HG03095 (cell line): ENCODE data around the gene MEGF8.

Experiments used
- ATAC-seq: cut with Tn5 transposase; IDR thresholded peaks from one replicate; pipeline ENCODE4 v1.9.1; 2021; ENCODE audit warnings: moderate library complexity; ENCODE audit not compliant: unreplicated experiment

The MEGF8 gene

DNA sequence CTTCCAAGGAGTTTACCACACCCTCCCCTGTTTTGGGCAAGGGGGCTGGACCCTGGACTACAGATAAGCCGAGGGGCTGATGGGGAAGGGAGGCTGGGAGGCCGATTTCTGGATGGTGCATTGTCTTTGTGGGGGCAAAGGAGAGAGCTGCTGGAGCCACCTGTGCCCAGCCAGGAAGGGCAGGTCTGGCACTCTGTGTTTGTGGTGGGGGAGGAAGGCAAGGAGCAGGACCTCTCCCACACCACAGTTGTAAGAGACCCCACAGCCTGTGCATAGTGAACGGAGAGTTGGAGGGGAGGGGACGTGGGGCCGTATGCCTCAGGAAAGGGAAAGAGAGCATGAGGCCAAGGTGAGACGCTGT is 39.5 kb upstream of the MEGF8 start:
- ATAC-seq: no peak

DNA sequence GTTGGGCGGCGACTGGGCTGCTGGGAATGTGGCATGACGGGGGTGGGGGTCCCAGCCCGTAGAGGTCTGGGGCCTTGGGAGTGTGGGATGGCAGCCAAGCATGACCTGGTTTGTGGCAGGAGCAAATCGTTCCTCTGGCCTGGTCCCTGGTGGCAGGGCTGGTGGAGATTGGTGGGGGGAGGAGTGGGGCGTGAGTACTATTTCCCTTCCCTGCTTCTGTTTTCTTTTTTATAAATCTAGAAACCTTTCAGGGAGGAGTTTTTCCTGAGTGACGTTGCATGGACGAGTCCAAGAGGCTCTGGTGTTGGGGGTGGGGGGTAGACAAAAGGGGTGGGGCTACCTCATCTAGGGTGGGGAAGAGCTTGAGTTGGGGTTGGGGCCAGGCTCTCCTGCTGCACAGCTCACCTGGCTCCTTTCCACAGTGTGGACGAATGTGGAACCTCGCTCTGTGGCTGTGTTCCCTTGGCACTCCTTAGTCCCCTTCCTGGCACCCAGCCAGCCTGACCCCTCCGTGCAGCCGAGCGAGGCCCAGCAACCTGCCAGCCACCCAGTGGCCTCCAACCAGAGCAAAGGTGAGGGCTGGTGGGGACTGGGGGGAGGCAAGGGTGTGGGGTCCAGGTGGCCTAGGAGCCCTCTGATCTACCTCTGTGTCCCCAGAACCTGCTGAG is 39.0 kb upstream of the MEGF8 start:
- no peak for ATAC-seq

DNA sequence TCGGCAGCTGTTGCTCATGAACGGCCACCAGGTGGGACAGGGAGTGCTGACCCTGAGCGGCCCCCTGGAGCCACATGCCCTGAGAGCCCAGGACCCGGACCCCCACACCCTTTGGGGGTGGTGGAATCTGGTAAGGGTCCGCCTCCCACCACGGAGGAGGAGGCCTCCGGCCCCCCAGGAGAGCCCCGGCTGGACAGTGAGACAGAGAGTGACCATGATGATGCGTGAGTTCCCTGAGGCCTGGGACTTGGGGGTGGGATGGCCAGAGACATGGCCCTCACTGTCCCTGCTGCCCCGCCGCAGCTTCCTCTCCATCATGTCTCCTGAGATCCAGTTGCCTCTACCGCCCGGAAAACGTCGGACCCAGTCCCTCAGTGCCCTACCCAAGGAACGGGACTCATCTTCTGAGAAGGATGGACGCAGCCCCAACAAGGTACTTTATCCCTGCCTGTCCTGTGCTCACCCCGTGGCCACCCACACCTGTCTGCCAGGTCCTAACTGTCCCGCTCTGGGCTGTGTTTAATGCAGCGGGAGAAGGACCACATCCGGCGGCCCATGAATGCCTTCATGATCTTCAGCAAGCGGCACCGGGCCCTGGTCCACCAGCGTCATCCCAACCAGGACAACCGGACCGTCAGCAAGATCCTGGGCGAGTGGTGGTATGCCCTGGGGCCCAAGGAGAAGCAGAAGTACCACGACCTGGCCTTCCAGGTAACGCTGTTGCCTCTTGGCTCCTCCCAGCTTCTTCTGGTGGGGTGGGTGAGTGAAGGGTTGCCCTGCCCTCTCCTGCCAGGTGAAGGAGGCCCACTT is 38.2 kb upstream of the MEGF8 start:
- no peak for ATAC-seq

DNA sequence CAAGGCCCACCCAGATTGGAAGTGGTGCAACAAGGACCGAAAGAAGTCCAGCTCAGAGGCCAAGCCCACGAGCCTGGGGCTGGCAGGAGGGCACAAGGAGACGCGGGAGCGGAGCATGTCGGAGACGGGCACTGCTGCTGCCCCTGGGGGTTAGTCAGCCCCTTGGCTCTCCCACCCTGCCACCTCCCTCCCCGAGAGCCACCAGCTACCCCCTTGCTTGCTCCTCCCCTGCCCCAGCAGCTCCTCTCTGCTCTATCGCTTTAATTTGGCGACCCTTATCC is 37.7 kb upstream of the MEGF8 start:
- no peak for ATAC-seq

DNA sequence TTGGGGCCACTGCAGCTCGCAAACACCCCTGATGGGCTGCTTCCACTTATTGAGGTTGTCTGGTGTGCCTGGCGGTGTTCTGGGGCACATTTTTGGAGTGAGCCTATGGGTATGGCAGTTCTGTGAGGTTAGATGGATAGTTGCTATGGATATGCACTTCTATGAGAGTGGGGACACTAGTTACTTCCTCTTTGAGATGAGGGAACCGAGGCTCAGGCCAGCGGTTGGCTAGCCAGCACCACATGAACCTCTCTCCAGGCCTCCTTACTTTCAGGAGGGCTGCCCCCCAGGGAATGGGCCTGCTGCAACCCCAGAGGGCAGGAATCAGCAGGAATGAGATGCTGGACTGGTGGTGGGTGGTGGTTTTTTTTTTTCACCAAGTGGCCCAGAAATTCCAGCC is 37.0 kb upstream of the MEGF8 start:
- ATAC-seq: no peak

DNA sequence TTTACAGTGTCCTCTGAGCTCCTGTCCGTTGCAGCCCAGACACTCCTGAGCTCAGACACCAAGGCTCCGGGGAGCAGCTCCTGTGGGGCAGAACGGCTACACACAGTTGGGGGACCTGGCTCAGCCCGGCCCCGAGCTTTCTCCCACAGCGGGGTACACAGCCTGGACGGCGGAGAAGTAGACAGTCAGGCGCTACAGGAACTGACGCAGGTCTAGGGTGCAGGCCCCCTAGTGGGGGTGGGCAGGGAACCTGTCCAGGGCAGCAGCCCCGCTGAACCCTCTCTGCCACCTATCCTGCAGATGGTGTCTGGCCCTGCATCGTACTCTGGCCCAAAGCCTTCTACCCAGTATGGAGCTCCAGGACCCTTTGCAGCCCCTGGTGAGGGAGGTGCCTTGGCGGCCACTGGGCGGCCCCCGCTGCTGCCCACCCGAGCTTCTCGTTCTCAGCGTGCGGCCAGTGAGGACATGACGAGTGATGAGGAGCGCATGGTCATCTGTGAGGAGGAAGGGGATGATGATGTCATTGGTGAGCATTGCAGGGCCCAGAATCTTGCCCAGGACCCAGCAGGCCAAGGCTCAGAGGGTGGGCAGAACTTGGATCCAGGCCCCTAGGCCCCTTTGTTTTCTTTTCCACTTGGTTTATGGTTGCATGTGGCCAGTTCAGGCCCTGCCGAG is 36.4 kb upstream of the MEGF8 start:
- no peak for ATAC-seq

DNA sequence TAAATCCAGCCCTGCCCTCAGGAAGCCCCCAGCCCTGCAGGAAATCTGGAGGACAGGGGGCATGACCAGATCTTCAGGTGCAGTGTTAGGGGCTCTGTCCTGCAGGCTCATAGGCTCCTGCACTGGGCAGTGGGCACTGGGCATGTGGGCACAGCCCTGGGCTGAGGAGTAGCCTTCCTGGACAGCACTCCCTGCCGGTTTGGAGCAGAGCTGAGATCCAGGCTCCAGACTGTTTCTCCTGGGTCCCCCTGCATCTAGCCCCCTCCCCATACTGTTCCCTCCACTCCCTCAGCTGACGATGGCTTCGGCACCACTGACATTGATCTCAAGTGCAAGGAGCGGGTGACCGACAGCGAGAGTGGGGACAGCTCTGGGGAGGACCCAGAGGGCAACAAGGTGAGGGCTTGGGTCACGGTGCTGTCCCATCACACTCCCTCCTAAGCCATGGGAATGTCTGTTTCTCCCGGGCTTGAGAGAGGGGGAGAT is 35.8 kb upstream of the MEGF8 start:
- ATAC-seq: no peak

DNA sequence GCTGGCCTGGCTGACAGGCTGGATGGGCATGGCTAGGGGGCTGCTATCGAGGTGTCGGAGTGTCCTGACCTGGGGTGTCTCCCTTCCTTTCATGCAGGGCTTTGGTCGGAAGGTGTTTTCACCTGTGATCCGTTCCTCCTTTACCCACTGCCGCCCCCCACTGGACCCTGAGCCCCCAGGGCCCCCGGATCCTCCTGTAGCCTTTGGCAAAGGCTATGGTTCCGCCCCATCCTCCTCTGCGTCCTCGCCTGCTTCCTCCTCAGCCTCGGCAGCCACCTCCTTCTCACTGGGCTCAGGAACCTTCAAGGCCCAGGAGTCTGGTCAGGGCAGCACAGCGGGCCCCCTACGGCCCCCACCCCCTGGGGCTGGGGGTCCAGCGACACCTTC is 35.3 kb upstream of the MEGF8 start:
- ATAC-seq: no peak

DNA sequence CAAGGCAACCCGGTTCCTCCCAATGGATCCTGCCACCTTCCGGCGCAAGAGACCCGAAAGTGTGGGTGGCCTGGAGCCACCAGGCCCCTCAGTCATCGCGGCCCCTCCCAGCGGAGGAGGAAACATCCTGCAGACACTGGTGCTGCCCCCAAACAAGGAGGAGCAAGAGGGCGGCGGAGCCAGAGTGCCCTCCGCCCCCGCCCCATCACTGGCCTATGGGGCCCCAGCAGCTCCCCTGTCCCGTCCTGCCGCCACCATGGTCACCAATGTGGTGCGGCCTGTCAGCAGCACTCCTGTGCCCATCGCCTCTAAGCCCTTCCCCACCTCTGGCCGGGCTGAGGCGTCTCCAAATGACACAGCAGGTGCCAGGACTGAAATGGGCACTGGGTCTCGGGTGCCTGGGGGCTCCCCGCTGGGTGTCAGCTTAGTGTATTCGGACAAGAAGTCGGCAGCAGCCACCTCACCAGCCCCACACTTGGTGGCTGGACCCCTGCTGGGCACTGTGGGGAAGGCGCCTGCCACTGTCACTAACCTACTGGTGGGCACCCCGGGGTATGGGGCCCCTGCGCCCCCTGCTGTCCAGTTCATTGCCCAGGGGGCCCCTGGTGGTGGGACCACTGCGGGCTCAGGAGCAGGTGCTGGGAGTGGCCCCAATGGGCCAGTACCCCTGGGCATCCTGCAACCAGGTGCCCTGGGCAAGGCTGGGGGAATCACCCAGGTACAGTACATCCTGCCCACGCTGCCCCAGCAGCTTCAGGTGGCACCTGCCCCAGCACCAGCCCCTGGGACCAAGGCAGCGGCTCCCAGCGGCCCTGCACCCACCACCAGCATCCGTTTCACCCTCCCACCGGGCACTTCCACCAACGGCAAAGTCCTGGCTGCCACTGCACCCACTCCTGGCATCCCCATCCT is 34.7 kb upstream of the MEGF8 start:
- no peak for ATAC-seq

DNA sequence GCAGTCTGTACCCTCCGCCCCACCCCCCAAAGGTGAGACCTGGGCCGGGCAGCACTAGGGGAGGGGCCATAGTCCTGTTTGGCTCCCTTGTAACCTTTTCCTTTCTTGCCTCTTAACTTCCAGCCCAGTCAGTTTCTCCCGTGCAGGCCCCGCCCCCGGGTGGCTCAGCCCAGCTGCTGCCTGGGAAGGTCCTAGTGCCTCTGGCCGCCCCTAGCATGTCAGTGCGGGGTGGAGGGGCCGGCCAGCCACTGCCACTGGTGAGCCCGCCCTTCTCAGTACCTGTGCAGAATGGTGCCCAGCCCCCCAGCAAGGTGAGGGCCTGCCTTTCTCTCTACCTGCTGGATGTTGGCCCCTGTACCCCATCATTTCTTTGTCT is 34.0 kb upstream of the MEGF8 start:
- ATAC-seq: no peak

DNA sequence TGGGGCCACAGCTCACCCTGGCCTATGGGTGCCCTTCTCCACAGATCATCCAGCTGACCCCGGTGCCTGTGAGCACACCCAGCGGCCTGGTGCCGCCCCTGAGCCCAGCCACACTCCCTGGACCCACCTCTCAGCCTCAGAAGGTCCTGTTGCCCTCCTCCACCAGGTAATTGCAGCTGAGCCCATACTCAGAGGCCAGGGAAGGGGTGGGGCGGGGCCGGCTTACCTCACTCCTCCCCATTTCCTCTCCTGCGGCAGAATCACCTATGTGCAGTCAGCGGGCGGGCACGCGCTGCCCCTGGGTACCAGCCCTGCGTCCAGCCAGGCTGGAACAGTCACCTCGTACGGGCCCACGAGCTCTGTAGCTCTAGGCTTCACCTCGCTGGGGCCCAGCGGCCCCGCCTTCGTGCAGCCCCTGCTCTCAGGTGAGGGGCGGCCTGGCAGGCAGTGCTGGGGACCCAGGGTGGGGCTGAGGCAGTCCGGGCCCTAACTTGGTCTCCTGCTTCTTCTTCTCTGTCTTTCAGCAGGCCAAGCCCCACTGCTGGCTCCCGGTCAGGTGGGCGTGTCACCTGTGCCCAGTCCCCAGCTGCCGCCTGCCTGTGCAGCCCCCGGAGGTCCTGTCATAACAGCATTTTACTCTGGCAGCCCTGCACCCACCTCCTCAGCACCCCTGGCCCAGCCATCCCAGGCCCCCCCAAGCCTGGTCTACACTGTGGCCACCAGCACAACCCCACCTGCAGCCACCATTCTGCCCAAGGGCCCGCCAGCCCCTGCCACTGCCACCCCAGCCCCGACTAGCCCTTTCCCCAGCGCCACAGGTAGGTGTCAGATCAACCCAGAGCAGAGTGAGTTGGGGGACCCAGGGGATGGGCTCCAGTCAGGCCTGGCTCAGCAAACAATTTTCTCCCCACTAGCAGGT is 33.1 kb upstream of the MEGF8 start:
- no peak for ATAC-seq

DNA sequence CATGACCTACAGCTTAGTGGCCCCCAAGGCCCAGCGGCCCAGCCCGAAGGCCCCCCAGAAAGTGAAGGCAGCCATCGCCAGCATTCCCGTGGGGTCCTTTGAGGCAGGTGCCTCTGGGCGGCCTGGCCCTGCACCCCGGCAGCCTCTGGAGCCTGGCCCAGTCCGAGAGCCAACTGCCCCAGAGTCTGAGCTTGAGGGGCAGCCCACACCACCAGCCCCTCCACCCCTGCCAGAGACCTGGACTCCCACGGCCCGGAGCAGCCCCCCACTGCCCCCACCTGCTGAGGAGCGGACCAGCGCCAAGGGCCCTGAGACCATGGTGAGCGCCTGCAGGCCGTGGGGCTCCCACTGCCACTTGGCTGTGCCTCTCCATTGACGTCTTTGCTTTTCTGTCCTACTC is 32.5 kb upstream of the MEGF8 start:
- no peak for ATAC-seq

DNA sequence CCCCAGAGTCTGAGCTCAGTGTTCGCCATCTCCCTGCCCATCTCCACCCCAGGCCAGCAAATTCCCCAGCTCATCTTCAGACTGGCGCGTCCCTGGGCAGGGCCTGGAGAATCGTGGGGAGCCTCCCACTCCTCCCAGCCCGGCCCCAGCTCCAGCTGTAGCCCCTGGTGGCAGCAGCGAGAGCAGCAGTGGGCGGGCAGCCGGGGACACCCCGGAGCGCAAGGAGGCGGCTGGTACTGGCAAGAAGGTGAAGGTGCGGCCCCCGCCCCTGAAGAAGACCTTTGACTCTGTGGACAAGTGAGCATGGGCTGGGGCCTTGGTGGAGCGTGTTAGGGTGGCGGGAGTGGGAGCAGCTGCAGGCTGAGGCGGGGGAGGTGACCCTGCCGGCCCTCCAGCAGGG is 31.9 kb upstream of the MEGF8 start:
- no peak for ATAC-seq

DNA sequence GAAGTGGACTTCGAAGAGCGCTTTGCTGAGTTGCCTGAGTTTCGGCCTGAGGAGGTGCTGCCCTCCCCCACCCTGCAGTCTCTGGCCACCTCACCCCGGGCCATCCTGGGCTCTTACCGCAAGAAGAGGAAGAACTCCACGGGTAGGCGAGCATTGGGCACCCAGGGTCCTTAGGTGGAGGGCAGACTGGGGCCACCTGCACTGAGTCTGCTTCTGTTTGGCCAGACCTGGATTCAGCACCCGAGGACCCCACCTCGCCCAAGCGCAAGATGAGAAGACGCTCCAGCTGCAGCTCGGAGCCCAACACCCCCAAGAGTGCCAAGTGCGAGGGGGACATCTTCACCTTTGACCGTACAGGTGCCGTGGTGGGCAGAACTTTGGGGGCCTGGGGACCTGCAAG is 31.5 kb upstream of the MEGF8 start:
- no peak for ATAC-seq

DNA sequence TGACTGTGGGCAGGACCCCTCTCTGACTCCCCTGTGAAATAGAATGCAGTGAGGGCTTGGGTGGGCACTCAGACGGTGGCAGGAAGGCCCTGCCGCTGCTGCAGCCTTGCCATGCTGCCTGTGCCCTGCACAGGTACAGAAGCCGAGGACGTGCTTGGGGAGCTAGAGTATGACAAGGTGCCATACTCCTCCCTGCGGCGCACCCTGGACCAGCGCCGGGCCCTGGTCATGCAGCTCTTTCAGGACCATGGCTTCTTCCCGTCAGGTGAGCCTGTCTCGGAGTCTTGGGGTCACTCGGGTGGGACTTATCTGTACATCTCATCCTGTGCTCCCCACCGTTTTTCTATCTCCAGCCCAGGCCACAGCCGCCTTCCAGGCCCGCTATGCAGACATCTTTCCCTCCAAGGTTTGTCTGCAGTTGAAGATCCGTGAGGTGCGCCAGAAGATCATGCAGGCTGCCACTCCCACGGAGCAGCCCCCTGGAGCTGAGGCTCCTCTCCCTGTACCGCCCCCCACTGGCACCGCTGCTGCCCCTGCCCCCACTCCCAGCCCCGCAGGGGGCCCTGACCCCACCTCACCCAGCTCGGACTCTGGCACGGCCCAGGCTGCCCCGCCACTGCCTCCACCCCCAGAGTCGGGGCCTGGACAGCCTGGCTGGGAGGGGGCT is 30.8 kb upstream of the MEGF8 start:
- ATAC-seq: no peak

DNA sequence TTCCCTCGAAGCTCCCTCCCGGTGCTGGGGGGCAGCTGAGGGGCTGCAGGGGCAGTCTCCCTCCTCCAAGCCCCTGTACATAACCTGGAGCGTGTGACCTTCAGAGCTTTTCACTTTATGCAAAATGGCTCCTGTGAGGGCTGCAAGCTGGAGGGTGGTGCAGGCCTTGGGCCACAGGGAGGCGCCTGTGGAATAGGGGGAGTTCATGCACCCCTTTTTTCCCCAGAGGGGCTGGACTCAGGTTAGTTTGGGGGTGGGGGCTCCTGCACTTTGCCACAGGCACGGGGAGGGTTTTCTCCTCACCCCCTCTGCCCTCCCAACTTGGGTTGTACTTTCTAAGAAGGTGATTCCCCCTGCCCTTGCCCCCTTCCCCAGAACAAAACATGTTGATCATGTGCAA is 30.1 kb upstream of the MEGF8 start:
- no peak for ATAC-seq

DNA sequence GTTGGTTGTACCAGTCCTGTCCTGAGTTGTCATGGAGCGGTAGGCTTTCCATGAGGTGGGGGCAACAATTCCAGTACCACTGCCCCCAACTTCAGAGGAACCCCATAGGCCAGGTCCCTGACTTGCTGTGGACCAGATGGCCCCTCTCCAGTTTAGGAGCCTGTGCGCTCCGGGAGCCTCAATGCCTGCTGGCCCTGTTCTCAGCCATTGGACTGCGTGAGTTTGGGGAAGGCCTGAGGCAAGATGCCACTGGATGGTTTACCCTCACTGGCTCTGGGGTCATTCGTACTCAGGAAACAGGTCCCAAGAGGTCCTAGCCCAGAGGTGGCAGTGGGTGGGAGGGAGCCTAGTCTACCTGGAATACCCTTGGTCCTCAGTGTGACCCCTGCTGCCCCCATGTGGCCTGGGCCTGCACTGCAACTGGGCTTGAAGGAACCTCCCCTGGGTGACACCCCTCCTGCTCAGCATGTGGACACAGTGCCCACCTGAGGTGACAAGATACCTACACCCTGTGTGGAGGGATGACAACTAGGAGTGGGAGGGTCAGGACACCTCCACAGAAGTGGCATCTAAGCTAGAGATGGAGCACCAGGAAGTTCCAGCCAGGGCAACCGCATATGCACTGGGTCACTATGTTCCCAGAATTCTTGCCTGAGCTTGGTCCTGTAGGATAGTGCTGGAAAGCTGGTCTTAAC is 29.5 kb upstream of the MEGF8 start:
- peak; percentile 54 for ATAC-seq

DNA sequence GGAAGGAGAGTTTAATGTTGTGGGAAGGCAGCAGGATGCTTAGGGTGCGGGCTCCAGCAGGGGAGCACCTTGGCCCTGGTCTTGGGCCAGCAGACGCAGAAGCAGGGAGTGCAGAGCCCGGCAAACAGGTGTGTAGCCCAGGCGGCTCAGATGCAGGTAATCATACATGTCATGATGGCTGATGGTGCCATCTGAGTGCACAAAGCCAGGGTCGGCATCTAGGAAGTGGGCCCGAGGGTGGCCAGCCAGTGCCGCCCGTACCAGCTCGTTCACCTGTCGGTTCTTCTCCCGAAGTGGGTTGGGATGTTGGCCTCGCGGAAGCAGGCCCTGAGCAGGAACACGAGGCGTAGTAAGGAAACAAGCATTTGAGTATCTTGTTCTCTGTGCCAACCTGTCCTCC is 28.4 kb upstream of the MEGF8 start:
- ATAC-seq: no peak

DNA sequence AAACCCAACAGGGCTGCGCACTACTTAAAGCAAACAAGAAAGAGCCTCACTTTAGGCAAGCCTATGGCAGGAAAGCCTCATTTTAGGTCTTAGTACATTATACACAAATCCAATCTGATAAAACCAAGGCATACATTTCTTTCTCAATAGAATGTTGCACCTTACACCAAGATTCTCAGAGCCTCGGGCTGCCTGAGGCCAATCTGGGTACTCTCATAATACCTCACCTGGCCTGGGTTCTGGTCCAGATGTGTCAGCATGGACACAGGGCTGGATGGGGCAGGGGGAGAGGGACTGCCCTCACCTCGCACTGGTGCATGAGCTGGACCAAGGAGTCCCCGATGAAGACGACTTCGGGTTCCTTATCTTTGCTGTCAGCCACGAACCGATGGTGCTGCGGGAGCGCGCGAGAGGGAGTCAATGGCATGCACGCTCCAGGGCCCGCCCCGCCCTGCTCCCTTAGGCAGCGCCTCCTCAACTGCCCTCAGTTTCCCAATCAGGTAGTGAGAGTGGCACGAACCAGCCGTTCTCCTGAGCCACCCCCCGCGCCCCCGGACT is 23.7 kb upstream of the MEGF8 start, which contains the start of gene PRR19:
PRR19 (plus strand) TSS at position 487 of the 558 bp plus-strand sequence. CDS start 7,453 bp downstream, outside the sequence.
- ATAC-seq: no peak
